Measurements from ENCODE around the gene FIGLA.
"Not testable (repeated sequence)": the region's sequence is repeated elsewhere in the genome, so short reads cannot be mapped to it uniquely, and the experiment has no call there.

The FIGLA gene

GRCh38 chr2:70747284-70747683 is 43.2 kb downstream of the FIGLA start:
- in situ Hi-C loops (cut with MboI; ENCODE audit: low sequenced_read_pairs), result no loop called here

GRCh38 chr2:70746094-70746974 is 44.1 kb downstream of the FIGLA start:
- in situ Hi-C loops (cut with MboI; ENCODE audit: low sequenced_read_pairs), result no loop called here

GRCh38 chr2:70745276-70745825 is 45.1 kb downstream of the FIGLA start:
- in situ Hi-C loops (cut with MboI; ENCODE audit: low sequenced_read_pairs), result no loop called here

GRCh38 chr2:70744397-70744796 is 46.0 kb downstream of the FIGLA start:
- in situ Hi-C loops (cut with MboI; ENCODE audit: low sequenced_read_pairs), result no loop called here

GRCh38 chr2:70743677-70744076 is 46.8 kb downstream of the FIGLA start:
- in situ Hi-C loops (cut with MboI; ENCODE audit: low sequenced_read_pairs), result no loop called here

- in situ Hi-C loops (cut with MboI; ENCODE audit: low sequenced_read_pairs), result no loop called here
Measured at GRCh38 chr2:70743068-70743467, 47.4 kb downstream of the FIGLA start.

- in situ Hi-C loops (cut with MboI; ENCODE audit: low sequenced_read_pairs), result not testable (repeated sequence)
Measured at GRCh38 chr2:70739492-70739891, 51.0 kb downstream of the FIGLA start.

GRCh38 chr2:70738159-70738558 is 52.3 kb downstream of the FIGLA start:
- in situ Hi-C loops (cut with MboI; ENCODE audit: low sequenced_read_pairs), result no loop called here

GRCh38 chr2:70735071-70735470 is 55.4 kb downstream of the FIGLA start:
- in situ Hi-C loops (cut with MboI; ENCODE audit: low sequenced_read_pairs), result no loop called here

GRCh38 chr2:70733646-70734180 is 56.7 kb downstream of the FIGLA start:
- in situ Hi-C loops (cut with MboI; ENCODE audit: low sequenced_read_pairs), result no loop called here

GRCh38 chr2:70732766-70733645 is 57.4 kb downstream of the FIGLA start:
- in situ Hi-C loops (cut with MboI; ENCODE audit: low sequenced_read_pairs), result no loop called here

GRCh38 chr2:70730730-70731129 is 59.7 kb downstream of the FIGLA start:
- in situ Hi-C loops (cut with MboI; ENCODE audit: low sequenced_read_pairs), result no loop called here

GRCh38 chr2:70729647-70730046 is 60.8 kb downstream of the FIGLA start:
- in situ Hi-C loops (cut with MboI; ENCODE audit: low sequenced_read_pairs), result no loop called here

- in situ Hi-C loops (cut with MboI; ENCODE audit: low sequenced_read_pairs), result no loop called here
Measured at GRCh38 chr2:70728128-70728527, 62.3 kb downstream of the FIGLA start.
